Activated T-cell treated with anti-CD3 and anti-CD28 coated beads, Interleukin-2, amount 50 U/mL, for 4 hours (primary cell): Measurements from ENCODE around the gene CASP12. TPM values are rescaled to one million over a fixed set of nuclear protein-coding genes. Genes with fewer than 3 reads are reported as not detected.

ENCODE experiments used
- ATAC-seq, 2 donors: fragments of 200-7000 bp; cut with Tn5 transposase; one replicate each; pipeline ENCODE4 v1.10.0; 2021
- DNase-seq: peaks from one replicate; pipeline ENCODE4 v3.0.0-alpha.2; 2020
- H3K27me3 Mint-ChIP-seq: one replicate; pipeline ENCODE4 v1.8.0; 2021; ENCODE audit warnings: low read depth, mixed read lengths
- H3K36me3 Mint-ChIP-seq: one replicate; pipeline ENCODE4 v1.8.0; 2022; ENCODE audit warnings: mixed read lengths; ENCODE audit not compliant: insufficient read depth
- H3K4me1 Mint-ChIP-seq: one replicate; pipeline ENCODE4 v1.8.0; 2021; ENCODE audit warnings: low read depth, mixed read lengths
- H3K4me3 Mint-ChIP-seq: one replicate; pipeline ENCODE4 v1.8.0; 2021; ENCODE audit warnings: mild to moderate bottlenecking, moderate library complexity, mixed read lengths
- H3K9me3 Mint-ChIP-seq: one replicate; pipeline ENCODE4 v1.8.0; 2021; ENCODE audit warnings: mixed read lengths
- total RNA-seq, 3 donors: library from RNA; stranded (reverse); gene quantifications; one replicate each; pipeline ENCODE4 v1.2.1, GENCODE V29; 2021

Gene CASP12
- total RNA-seq, 3 donors from 2014 or later: 0.23 TPM; not detected in 2

DNA sequence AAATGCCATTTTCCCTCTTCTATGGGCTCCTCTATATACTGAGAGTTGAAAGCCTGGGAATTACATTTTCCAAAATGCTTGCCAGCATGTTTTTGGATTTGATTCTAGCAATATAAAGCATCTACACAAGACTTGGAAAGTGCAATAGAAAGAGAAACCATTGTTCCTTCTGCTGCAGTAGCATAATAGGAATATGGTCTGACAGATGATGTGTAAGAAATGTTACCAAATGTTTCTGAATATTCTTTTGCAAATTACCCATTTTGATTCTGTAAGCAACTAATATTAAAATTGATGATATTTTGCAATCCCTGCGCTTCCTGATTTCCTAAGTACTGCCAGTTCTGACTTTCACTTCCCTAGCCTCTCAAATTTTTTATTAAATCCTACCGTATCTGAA, 61.6 kb downstream of the CASP12 start:
- DNase-seq: no peak
- Mint-ChIP-seq H3K4me3 (no peak overlapping the region), H3K9me3 (peaks cover 18% of the 10 kb centered on the region), H3K4me1 (no peaks in the 10 kb centered on the region), H3K27me3 (no peaks in the 10 kb centered on the region), H3K36me3 (peaks cover 3% of the 10 kb centered on the region)
- ATAC-seq: no peak

Other genes with a start within 250 kb of the CASP12 start
- 10 to 100 TPM; 46.0 to 64.1 (median 59.1) TPM for gene CASP4, start 70.1 kb upstream of the CASP12 start, total RNA-seq
- not detected for gene CASP5, start 124.7 kb upstream of the CASP12 start, total RNA-seq
- gene CASP1, start 136.7 kb upstream of the CASP12 start, total RNA-seq: 10 to 100 TPM; 11.5 to 19.0 (median 13.7) TPM
- 1 to 10 TPM; 2.7 to 4.7 (median 4.3) TPM for gene CARD16, start 146.9 kb upstream of the CASP12 start, total RNA-seq
- gene CARD18, start 241.3 kb upstream of the CASP12 start, total RNA-seq: not detected